HG02884 (cell line): ENCODE results near the gene TMEM92.

Experiments
- ATAC-seq: cut with Tn5 transposase; IDR thresholded peaks from one replicate; pipeline ENCODE4 v1.9.1; 2021; ENCODE audit warnings: mild to moderate bottlenecking, moderate library complexity; ENCODE audit not compliant: unreplicated experiment

TMEM92 gene

DNA sequence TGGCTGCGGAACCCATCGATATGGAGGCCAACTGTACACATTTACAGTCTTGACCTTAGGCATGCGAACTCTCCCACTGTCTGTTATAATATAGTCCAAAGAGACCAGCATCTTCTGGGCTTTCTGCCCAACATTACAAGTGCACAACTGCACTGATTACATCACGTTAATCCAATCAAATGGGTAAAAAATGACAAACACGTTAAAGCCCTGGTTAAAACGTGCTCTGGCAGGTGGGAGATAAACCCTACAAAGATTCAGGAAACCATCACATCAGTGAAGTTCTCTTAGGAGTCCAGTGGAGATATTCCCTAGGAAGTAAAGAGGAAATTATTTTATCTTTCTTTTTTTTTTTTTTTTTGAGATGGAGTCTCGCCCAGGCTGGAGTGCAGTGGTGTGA is 48.0 kb downstream of the TMEM92 start:
- ATAC-seq: no peak

DNA sequence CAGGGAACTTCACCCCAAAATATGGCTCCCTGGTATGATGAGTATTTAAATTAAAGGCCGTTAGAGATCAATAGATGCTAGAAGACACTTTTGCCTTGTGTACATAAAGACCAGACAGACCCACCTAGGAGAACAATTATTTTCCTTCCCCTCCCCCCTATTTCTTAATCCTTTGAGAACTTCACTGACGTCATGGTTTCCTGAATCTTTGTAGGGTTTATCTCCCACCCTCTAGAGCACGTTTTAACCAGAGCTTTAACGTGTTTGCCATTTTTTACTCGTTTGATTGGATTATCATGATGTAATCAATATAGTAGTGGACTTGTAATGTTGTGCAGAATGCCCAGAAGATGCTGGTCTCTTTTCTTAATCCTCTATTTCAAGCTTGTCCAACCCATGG is 48.8 kb downstream of the TMEM92 start:
- ATAC-seq: no peak

DNA sequence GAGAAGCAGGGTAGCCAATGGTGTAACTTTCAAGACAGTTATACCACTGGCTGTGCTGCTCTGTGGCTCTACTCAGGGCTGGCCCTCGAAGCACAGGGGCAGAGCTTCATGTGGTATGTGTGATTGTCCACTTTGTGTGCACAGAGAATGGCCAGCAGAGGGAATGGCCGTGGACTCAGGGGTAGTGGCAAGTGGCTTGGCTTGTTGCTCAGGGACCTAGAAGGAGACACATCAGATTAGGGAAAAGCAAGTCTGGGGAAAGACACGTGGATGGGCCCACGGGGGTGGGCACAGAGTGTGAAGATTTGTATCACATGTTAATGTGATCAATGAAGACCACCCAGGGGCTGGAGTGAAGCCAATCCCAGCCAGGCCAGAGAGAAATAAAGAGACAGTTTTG is 51.6 kb downstream of the TMEM92 start:
- ATAC-seq: no peak

DNA sequence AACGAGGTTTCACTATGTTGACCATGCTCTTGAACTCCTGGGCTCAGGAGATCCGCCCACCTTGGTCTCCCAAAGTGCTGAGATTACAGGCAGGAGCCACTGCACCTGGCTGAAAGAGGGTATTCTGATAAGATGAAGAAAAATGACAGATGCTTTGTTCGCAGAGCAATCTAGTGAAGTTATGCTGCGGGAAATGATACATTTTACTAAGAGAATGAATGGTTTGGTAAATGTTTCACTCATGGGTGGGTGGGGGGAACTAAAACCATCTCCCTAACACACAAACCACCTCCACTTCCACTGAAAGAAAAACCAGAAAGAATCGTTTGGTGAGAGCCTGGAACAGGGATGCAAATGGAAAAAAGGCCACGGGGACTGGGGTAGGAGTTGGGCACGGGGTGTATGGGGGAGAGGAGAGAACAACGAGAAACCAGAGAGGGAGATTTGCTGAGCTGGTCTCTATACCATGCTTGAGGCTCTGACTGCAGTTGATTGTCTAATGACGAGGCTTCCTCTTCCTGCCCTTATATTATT is 52.6 kb downstream of the TMEM92 start:
- no peak for ATAC-seq

DNA sequence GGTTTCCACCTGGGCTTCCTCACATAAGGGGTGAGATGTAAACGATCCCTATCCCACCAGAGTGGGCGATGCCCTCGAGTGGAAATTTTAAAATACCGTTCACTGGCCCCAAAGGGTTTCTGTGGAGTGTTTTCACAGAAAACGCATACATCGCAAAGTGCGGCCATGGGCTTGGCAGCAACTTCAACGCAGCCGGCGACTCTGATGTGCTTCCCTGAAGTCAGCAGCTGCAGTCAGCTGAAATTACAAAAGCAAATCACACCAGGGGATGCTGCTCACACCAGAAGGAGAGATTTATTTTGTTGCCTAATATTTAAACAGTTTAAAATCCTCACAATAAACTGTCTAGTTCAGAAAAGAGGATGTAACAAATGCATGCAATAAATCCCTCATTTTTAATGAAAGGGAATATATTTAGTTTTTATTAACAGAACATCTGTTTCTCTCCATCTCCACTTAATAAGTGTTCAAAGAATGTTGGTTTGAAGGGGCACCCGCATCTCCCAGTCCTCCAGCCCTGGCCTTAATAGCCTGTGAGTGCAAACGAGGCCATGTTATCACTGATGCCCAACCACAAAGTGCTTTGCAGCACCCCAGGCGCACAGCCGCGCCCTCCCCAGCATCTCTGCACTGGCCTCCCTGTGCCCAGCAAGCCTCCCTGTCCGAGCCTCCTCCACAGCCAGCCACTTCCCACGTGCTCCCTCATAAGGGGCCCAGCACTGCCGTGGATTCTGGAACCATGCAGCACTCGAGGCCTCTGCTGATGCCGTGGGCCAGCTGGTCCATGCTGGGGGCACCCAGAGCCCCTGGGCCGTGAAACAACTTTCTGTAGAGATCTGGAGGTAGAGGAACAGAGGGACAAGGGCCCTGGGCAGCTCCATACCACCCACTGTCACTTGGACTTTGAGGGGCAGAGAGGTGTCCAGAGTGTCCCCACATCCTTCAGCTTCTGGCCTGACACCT is 54.4 kb downstream of the TMEM92 start:
- no peak for ATAC-seq

DNA sequence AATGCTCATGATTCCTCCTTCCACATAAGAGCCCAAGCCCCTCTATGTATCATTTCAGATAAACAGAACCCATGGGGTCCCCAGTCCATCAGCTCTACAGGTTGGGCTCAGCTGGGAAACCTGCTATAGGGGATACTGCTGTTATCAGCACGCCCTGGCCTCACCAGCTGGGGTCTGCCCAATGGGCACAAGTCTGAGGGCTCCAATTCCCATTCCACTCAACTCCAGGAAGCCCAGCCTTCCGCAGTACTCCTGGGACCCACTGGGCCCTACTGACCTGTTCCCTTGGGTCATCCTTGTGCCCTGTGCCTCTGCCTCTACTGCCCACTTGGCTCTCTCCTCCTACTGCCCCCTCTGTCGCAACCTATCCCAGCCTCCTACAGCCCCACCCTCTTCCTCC is 55.5 kb downstream of the TMEM92 start:
- ATAC-seq: no peak

DNA sequence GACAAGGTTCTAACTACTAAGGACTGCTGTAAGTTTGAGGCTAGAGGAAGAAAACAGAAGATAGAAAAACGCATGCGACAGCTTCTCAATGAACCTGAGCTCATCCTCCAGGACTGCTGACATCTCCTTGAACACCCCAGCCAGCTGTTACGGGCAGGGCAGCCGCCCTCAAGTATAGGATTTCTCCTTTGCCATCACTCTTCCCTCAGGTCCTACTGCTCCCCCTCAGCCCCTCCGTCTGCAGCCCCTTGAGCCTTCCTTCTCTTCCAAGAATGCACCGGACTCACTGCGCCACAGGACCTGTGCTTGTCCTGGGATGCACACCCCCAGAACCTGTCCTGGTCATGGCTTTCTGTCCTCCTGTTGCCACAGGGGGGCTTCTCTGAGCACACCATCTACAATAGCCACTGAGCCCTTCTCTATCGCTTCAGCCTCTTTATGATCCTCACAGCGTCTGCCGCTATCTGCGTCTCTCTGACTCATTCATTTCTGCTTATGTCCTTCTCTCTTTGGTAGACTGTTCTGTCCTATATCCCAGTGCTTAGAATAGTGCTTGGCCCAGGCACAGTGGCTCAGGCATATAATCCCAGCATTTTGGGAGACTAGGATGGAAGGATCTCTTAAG is 56.0 kb downstream of the TMEM92 start:
- ATAC-seq: no peak
